Keratinocyte (primary cell): ENCODE measurements around the gene BCAS1.

Experiments used
- CTCF ChIP-seq, 3 experiments: IDR thresholded peaks in 1 of 3; conservative IDR thresholded peaks in 1 of 3; optimal IDR thresholded peaks in 1 of 3; 2 replicates in 2 of 3; 3 replicates in 1 of 3; pipeline versions ENCODE3 to v1.5.1; 2011; ENCODE audit warnings: low read length in 3 of 3, mild to moderate bottlenecking in 3 of 3, moderate library complexity in 2 of 3, control low read depth in 1 of 3, inconsistent platforms in 1 of 3; ENCODE audit not compliant: insufficient read depth in 2 of 3; ENCODE audit errors: extremely low read depth in 1 of 3
- EZH2 ChIP-seq: IDR thresholded peaks from one replicate; pipeline ENCODE4 v1.6.1; 2012; ENCODE audit warnings: inconsistent platforms, mild to moderate bottlenecking, low read length, moderate library complexity

DNA sequence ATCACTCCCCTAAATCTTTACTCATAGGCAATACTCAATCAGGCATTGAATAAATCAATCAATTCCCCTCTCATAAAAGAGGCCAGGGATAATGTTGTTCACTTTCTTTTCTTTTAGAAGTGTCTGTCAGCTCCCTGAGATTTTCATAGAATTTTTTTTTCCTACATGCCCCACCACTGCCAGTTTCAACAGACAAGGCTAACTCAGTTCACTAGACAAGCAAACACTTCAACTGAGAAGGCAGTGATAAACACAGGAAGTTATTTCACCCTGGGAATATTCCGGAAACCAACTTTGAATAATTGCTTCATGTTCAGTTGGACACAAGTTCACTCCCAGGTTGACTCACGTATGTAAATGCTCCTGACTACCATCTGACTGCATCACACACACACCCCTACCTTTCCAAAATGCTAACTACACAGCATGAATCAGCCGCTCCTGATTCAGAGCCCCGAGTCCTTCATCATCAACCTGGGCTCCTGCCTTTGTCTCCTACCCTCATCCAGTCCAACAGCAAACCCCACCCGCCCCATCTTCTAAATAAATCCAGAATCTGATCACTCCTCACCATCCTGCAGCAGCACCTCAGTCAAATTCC, 143.9 kb downstream of the BCAS1 start:
- TF ChIP-seq CTCF (optimal IDR thresholded peaks at IDR 0.05 in 1 of 3, IDR thresholded peaks at IDR 0.05 in 1 of 3, conservative IDR thresholded peaks at IDR 0.05 in 1 of 3; ENCODE audit: extremely low read depth in 1 of 3, insufficient read depth in 2 of 3, low read length in 3 of 3) (no peak), EZH2 (no peak)
